ENCODE data around the gene RSPO3.

Gene RSPO3

GRCh38 chr6:127192911-127193541 is 74.6 kb downstream of the RSPO3 start:
- no peak overlapping the region for H3K4me3 ChIP-seq
- DNase-seq: no peak
- H3K4me1 ChIP-seq: peaks cover 0 to 5% (median 1%) of the 10 kb centered on the region in 4 donors
- H3K27me3 ChIP-seq: no peaks in the 10 kb centered on the region
- no peak overlapping the region for H3K27ac ChIP-seq
- no peaks in the 10 kb centered on the region for H3K36me3 ChIP-seq
- no peaks in the 10 kb centered on the region for H3K9me3 ChIP-seq
- intact Hi-C loops (cut with DNase I; ENCODE audit: low total_unique reads): no loop called here
- no peak for TF ChIP-seq CTCF (IDR thresholded peaks at IDR 0.05)

GRCh38 chr6:127195833-127196232 is 77.4 kb downstream of the RSPO3 start:
- no peak for DNase-seq
- intact Hi-C loops (cut with DNase I; ENCODE audit: low total_unique reads): no loop called here
- Histone ChIP-seq H3K27ac (no peak overlapping the region), H3K9me3 (no peaks in the 10 kb centered on the region), H3K27me3 (no peaks in the 10 kb centered on the region), H3K36me3 (no peaks in the 10 kb centered on the region), H3K4me3 (no peak overlapping the region), H3K4me1 (peaks cover 0 to 5% (median 1%) of the 10 kb centered on the region in 4 donors)
- no peak for TF ChIP-seq CTCF (IDR thresholded peaks at IDR 0.05)

GRCh38 chr6:127198549-127198948 is 80.1 kb downstream of the RSPO3 start:
- peak in 1 of 2 donors; percentile 28 for DNase-seq
- intact Hi-C loops (cut with DNase I; ENCODE audit: low total_unique reads): no loop called here
- Histone ChIP-seq H3K4me3 (no peak overlapping the region), H3K27me3 (no peaks in the 10 kb centered on the region), H3K4me1 (no peaks in the 10 kb centered on the region), H3K36me3 (no peaks in the 10 kb centered on the region), H3K9me3 (no peaks in the 10 kb centered on the region), H3K27ac (no peak overlapping the region)
- no peak for TF ChIP-seq CTCF (IDR thresholded peaks at IDR 0.05)

- H3K27ac ChIP-seq: no peak overlapping the region
- no peaks in the 10 kb centered on the region for H3K27me3 ChIP-seq
- TF ChIP-seq CTCF (IDR thresholded peaks at IDR 0.05): no peak
- H3K4me1 ChIP-seq: no peaks in the 10 kb centered on the region
- H3K4me3 ChIP-seq: no peak overlapping the region
- no peaks in the 10 kb centered on the region for H3K36me3 ChIP-seq
- no peaks in the 10 kb centered on the region for H3K9me3 ChIP-seq
- intact Hi-C loops (cut with DNase I; ENCODE audit: low total_unique reads): no loop called here
- DNase-seq: no peak
Observed at GRCh38 chr6:127199470-127199869, 81.0 kb downstream of the RSPO3 start.

GRCh38 chr6:127200114-127200513 is 81.6 kb downstream of the RSPO3 start:
- Histone ChIP-seq H3K27ac (no peak overlapping the region), H3K4me1 (no peaks in the 10 kb centered on the region), H3K36me3 (no peaks in the 10 kb centered on the region), H3K9me3 (no peaks in the 10 kb centered on the region), H3K27me3 (no peaks in the 10 kb centered on the region), H3K4me3 (no peak overlapping the region)
- no peak for TF ChIP-seq CTCF (IDR thresholded peaks at IDR 0.05)
- DNase-seq: no peak
- intact Hi-C loops (cut with DNase I; ENCODE audit: low total_unique reads): no loop called here

GRCh38 chr6:127201321-127201720 is 82.8 kb downstream of the RSPO3 start:
- no peaks in the 10 kb centered on the region for H3K9me3 ChIP-seq
- H3K27me3 ChIP-seq: no peaks in the 10 kb centered on the region
- intact Hi-C loops (cut with DNase I; ENCODE audit: low total_unique reads): no loop called here
- no peaks in the 10 kb centered on the region for H3K4me1 ChIP-seq
- no peak overlapping the region for H3K4me3 ChIP-seq
- no peak overlapping the region for H3K27ac ChIP-seq
- no peaks in the 10 kb centered on the region for H3K36me3 ChIP-seq
- no peak for DNase-seq
- TF ChIP-seq CTCF (IDR thresholded peaks at IDR 0.05): no peak

All from tibial artery (tissue), 4 donors.